ENCODE measurements around the gene EAF2. TPM values are rescaled to one million over a fixed set of nuclear protein-coding genes. Genes with fewer than 3 reads are reported as not detected.

EAF2 gene
- total and polyA plus RNA-seq, 7 donors: 1.5 to 5.3 (median 4.6) TPM

- ATAC-seq (no peak), DNase-seq (no peak)
- TF ChIP-seq CTCF (IDR thresholded peaks at IDR 0.05): no peak
- Histone ChIP-seq H3K9me3 (no peaks in the 10 kb centered on the region), H3K27ac (no peak overlapping the region), H3K4me3 (no peak overlapping the region), H3K4me1 (peaks cover 23% of the 10 kb centered on the region), H3K36me3 (ENCODE audit: insufficient read depth in 1 of 2, low read depth in 1 of 2) (no peaks in the 10 kb centered on the region), H3K27me3 (ENCODE audit: insufficient read depth in 3 of 3, low read length in 2 of 3) (no peaks in the 10 kb centered on the region)
- intact Hi-C loops (cut with DNase I): no loop called here
Measured at GRCh38 chr3:121896823-121897222, 61.8 kb downstream of the EAF2 start.

- no peaks in the 10 kb centered on the region for H3K27me3 ChIP-seq (ENCODE audit: insufficient read depth in 3 of 3, low read length in 2 of 3)
- no peak overlapping the region for H3K4me3 ChIP-seq
- no peaks in the 10 kb centered on the region for H3K9me3 ChIP-seq
- H3K36me3 ChIP-seq (ENCODE audit: insufficient read depth in 1 of 2, low read depth in 1 of 2): no peaks in the 10 kb centered on the region
- no peak overlapping the region for H3K27ac ChIP-seq
- intact Hi-C loops (cut with DNase I): no loop called here
- ATAC-seq (no peak), DNase-seq (no peak)
- peaks cover 23% of the 10 kb centered on the region for H3K4me1 ChIP-seq
- 95 to 97% (median 95%) methylated on average over 3 of the region's 3 CpGs for WGBS, 3 donors
- TF ChIP-seq CTCF (IDR thresholded peaks at IDR 0.05): no peak
Measured at GRCh38 chr3:121897296-121897695, 62.3 kb downstream of the EAF2 start.

GRCh38 chr3:121913305-121913990 is 78.4 kb downstream of the EAF2 start:
- intact Hi-C loops (cut with DNase I): no loop called here
- Histone ChIP-seq H3K4me3 (no peak overlapping the region), H3K9me3 (no peaks in the 10 kb centered on the region), H3K27ac (no peak overlapping the region), H3K36me3 (ENCODE audit: insufficient read depth in 1 of 2, low read depth in 1 of 2) (no peaks in the 10 kb centered on the region), H3K4me1 (no peaks in the 10 kb centered on the region), H3K27me3 (ENCODE audit: insufficient read depth in 3 of 3, low read length in 2 of 3) (no peaks in the 10 kb centered on the region)
- ATAC-seq: no peak
- no peak for DNase-seq
- 50 to 93% (median 85%) methylated on average over 2 of the region's 2 CpGs for whole genome bisulfite sequencing, 3 donors
- no peak for TF ChIP-seq CTCF (IDR thresholded peaks at IDR 0.05)

GRCh38 chr3:121914081-121914998 is 79.3 kb downstream of the EAF2 start:
- no peaks in the 10 kb centered on the region for H3K9me3 ChIP-seq
- H3K4me1 ChIP-seq: no peaks in the 10 kb centered on the region
- H3K27me3 ChIP-seq (ENCODE audit: insufficient read depth in 3 of 3, low read length in 2 of 3): no peaks in the 10 kb centered on the region
- ATAC-seq (peak in 1 of 4 donors; percentile 34), DNase-seq (no peak)
- no peak overlapping the region for H3K4me3 ChIP-seq
- intact Hi-C loops (cut with DNase I): no loop called here
- 37 to 62% (median 61%) methylated on average over 12 of the region's 12 CpGs for WGBS, 3 donors
- no peak for TF ChIP-seq CTCF (IDR thresholded peaks at IDR 0.05)
- no peak overlapping the region for H3K27ac ChIP-seq
- no peaks in the 10 kb centered on the region for H3K36me3 ChIP-seq (ENCODE audit: insufficient read depth in 1 of 2, low read depth in 1 of 2)

All from psoas muscle (tissue), 8 donors.